GM12872 (cell line): ENCODE measurements around the gene GIPC1.
A peak's percentile ranks its signal among the peaks of the same experiment; 100 is the strongest.

Experiments used
- CTCF ChIP-seq: IDR thresholded peaks from 3 replicates; pipeline ENCODE4 v1.5.1; 2011; ENCODE audit warnings: low read depth, mild to moderate bottlenecking, low read length, moderate library complexity; ENCODE audit not compliant: insufficient read depth

GIPC1 gene

DNA sequence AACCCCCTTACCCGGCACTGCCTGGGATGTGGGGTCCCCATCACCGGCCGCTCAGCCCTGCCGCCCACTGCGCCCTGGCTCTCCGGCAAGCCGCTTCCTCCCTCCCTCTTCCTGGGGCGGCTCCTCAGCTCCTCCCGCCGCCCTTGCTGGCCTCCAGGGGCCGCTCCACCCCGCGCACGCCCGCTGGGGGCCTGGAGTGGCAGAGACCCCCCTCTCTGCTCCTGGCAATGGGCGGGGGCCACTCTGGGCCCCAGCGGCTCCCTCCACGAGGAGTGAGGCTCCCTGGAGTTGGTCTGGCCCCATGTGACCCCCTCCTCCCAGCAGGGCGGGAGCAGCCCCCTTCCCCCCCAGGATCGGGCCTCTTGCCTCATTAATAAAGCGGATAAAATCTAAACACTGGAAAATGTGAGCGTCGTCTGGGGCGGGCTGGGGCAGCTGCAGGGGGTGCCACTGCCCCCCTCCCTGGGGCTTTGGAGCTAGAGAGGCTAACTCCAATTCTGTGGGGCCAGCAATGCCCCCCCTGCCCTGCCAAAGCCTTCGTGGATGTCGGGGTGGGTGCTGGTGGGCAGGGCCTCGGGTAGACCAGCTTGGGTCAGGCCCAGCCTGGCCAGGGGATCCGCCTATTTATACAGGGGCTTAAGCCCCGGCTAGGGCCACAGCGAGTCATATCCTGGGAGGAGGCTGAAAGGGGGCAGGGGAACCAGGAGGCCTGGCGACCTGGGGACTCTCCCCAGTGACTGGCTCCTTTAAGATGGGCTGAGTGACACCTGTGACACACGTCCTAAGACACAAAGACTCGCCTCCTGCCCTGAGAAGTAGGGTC is 20.5 kb downstream of the GIPC1 start, which contains the start of gene PTGER1:
Gene PTGER1 (minus strand): TSS at position 104 of the 823 bp plus-strand sequence. CDS start 1,034 bp downstream, outside the sequence.
- TF ChIP-seq CTCF, result peak; percentile 30; the same call in 1 of the 3 replicates

GRCh38 chr19:14474827-14475226 is 21.1 kb downstream of the GIPC1 start:
- no peak for TF ChIP-seq CTCF

DNA sequence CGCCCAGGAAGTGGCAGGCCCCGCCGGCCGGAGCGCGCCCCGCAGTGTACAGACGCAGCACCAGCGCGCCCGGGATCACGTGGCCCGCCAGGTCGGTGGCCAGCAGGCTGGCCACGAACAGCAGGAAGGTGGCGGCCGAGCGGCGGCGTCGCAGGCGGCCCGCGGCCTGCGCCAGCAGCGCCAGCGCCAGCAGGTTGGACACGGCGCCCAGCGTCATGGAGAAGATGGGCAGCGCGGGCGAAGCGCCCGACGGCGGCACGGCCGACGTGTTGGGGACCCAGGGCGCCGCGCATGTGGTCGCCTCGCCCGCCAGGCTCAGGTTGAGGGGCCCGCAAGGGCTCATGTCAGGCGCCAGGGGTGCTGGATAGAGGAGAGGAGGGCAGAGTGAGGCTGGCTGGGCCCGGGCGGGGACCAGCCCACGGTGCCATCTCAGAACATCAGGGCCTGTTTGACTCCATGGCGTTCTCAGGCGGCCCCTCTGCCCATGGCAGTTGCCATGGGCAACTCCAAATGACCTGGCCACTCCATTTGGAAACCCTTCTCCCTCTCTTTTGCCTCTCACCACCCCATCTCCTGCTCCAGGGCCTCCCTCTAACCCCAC is 21.8 kb downstream of the GIPC1 start:
- no peak for TF ChIP-seq CTCF

DNA sequence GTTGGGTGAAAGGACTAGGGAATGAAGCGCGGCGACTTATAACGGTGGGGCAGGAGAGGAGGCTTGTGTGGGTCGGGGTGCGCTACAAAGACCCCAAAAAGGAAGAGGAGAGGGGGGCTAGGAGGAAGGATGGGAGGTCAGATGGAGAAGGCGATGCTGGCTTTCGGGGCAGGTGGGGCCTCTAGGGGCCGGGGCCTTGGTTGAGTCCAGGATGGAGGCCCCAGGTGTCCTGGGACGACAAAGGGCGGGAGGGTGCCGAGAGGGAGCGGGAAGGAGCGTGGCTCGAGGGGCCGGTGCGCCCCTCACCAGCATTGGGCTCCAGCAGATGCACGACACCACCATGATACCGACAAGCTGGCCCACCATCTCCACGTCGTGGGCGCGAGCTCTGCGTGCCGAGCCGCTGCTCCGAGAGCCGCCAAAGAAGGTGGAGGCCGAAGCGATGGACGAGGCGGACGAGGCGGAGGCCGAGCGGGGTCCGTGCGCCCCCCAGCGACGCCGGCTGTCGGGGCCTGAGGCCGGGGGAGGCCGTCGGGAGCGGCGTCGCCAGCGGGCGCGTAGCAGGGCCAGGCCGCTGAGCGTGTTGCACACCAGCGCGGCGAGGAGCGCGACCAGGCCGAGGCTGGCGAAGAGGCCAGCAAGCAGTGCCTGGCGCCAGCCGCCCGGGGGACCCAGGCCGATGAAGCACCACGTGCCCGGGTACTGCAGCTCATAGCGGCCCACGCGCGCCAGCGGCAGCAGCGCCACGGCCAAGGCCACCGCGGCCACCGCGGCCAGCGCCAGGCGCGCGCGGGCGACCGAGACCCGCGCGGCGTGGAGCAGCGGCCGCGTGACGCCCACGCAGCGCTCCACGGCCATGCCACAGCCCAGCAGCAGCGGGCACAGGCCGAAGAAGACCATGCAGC is 22.6 kb downstream of the GIPC1 start:
- TF ChIP-seq CTCF, result peak; percentile 21; the same call in 1 of the 3 replicates

DNA sequence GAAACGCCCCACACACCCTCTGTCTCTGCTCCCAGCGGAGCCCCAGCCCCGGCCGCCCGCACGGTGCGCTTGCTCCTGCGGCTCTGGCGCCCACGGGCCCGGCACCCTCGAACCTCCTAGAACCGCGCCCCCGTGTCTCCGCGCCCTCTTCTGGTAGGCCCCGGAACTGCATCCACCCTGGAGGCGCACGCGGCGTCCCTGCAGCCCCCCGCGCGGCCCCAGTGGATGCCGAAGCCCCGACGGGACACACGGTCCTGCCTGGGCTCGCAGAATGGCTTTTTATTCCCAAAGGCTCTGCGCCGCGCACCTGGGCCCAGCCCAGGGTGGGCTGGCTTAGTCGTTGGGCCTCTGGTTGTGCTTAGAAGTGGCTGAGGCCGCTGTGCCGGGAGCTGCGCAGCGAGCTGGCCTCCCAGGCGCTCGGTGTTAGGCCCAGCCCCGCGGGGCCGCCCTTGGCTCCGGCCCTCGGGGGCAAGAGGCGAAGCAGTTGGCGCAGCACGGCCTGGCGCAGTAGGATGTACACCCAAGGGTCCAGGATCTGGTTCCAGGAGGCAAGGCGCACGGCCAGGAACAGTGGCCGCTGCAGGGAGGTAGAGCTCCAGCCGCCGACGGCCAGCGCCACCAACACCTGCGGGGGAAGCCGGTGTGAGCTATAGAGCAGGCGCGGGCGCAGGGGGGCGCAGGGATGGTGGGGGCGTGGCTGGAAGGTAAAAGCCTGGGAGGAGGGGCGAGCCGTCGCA is 23.6 kb downstream of the GIPC1 start:
- peak; percentile 89 for TF ChIP-seq CTCF

GRCh38 chr19:14471436-14472187 is 24.3 kb downstream of the GIPC1 start:
- TF ChIP-seq CTCF, result no peak
